ENCODE measurements around the gene LYRM9. TPM values are rescaled to one million over a fixed set of nuclear protein-coding genes. Genes with fewer than 3 reads are reported as not detected.
"Not testable (repeated sequence)": the region's sequence is repeated elsewhere in the genome, so short reads cannot be mapped to it uniquely, and the experiment has no call there.

The LYRM9 gene
- 10 to 100 TPM in 5 of 10 donors, 1 to 10 TPM in 5; 7.7 to 15.4 (median 10.4) TPM for polyA plus RNA-seq (ENCODE audit: insufficient read length in 10 of 10)
- long read RNA-seq, donor 1, partial matches to known transcripts = 0 of 2 reads
- long read RNA-seq, donor 1, other reads (novel, unspliced or antisense) = 0 of 2 reads
- long read RNA-seq, donor 2 = 0 reads
- long read RNA-seq, donor 3, partial matches to known transcripts = 0 of 2 reads
- long read RNA-seq, donor 3, other reads (novel, unspliced or antisense) = 0 of 2 reads
- long read RNA-seq, donor 4, transcript LYRM9-201 (4 exons, 501 nt) = major isoform, 5 of 5 reads
- long read RNA-seq, donor 4, partial matches to known transcripts = 0 of 5 reads
- long read RNA-seq, donor 4, other reads (novel, unspliced or antisense) = 0 of 5 reads
- long read RNA-seq, donor 5, transcript LYRM9-201 (4 exons, 501 nt) = major isoform, 5 of 6 reads
- long read RNA-seq, donor 5, partial matches to known transcripts = 0 of 6 reads
- long read RNA-seq, donor 5, other reads (novel, unspliced or antisense) = 0 of 6 reads
- long read RNA-seq, donor 6, partial matches to known transcripts = 0 of 1 reads
- long read RNA-seq, donor 6, other reads (novel, unspliced or antisense) = 0 of 1 reads
- long read RNA-seq, donor 7, partial matches to known transcripts = 0 of 6 reads
- long read RNA-seq, donor 7, other reads (novel, unspliced or antisense) = 0 of 6 reads
- long read RNA-seq, donor 8 = 0 reads
- long read RNA-seq, donor 9 = 0 reads

GRCh38 chr17:27892866-27893769, at the start of gene LYRM9:
LYRM9 (minus strand) TSS chr17:27893365; CDS start chr17:27882694, 10,671 bp downstream.
- DNase-seq = peak; percentile 86 to 94 (median 92)

DNA sequence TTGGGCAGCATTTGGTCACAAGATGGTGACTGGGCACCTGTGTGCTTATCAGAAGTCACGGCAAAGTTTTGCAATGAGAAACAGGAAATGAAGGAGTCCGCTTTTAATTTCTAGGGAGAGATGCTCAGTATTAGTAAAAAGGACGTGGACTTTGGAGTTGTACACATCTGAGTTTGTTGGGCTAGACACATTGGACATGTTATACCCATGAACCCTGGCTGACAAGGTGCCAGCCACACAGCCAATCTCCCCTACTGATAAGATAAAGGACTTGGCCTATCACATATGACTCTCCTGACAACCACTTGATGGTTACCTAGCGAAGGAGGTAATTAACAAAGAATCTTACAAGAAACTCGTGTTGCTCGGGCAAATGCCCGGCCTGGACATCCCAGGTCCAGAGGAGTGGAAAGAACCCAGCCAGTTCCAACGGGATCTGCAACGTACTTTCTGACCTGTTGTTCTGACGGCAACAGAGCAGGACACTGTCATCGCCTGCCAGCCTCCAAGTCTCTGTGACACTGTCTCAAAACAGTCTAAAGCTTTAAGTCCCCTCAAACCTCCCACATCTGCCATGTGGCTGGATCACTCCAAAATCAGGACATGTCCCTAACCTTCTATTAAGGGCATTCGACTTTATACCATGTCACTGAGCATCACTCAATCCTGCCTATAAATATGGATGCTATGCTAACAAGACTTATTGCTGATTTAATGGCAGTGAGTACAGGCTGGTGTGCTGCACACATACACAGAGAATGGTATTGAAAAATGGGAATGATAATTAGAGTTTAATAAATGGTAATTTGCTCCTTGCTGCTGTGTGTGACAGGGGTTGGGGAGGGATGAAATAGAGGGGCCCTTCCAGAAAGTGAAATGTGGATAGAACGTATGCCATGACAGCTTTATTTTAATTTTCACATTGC, 47.6 kb upstream of the LYRM9 start:
- no peak for DNase-seq

DNA sequence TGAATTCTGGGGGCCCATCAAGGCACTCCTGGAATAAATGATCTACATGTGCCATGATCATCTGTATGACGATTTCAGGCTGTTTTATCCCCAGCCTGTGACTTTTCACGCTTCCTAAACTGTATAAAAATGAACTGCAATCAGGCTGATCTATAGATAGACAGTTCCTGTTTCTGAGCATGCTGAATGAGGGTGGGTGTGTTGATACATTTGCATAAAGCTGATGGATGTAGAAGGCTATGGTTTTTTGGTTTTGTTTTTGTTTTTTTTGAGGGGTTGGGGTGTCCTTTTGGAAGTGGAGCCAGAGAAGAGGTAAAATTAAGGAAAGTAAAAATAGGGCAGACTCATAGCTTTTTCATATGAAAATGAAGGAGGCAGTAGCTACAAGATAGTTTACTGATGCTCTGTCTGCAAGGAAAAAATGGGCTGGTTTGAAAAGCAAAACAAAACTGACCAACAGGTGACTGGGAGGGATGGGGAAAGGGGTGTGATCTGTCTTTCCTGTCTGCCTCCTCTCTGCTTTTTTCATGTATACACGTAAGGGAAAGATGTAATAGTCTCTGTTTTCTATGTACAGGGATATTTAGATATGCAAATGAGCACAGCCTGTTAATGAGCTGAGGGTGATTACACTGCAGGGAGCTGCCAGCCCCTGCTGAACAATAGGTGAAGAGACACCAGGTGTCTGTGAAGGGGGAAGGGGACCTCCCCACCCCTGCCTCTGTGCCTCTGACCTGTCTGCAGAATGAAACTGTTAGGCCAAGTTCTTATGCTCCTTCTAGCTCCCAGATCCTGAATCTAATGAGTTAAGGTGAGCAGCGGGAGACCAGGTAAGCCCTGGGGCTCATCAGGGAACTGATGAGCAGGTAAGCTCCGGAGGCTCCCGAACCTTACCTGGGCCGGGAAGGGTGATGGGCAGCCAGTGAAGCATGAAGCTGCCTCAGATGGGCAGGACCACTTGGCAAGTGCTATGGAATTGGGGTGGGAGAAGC, 46.6 kb upstream of the LYRM9 start:
- no peak for DNase-seq

- DNase-seq = no peak
These were observed 45.7 kb upstream of the LYRM9 start for GRCh38 chr17:27938864-27939263.

- no peak for DNase-seq
These were observed 45.1 kb upstream of the LYRM9 start for GRCh38 chr17:27938241-27938640.

DNA sequence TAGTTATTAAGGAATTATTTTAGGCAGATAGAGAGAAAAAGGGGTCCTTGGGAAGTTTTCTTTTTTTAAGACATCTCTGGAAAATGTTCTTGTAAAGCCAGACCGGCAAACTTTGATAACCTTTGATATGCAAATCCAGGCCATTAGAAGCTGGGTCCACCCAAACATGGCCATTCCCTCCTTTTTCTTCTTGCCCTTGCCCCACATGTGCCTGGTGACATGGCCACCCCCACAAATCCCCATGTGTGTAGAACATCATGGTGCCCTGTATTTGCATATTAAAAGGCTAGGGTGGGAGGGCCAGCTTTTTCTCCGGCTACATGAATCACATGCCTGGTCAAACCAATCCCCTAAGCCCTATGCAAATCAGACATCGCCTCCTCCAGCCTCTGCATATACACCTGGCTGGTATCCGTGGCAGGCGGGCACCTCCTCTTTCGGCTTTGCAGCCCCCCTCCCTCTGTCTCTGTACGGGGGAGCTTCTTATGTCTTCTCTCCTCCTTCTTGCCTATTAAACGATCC, 43.9 kb upstream of the LYRM9 start:
- DNase-seq = no peak

GRCh38 chr17:27930000-27930399, 36.8 kb upstream of the LYRM9 start:
- DNase-seq = no peak

GRCh38 chr17:27928587-27928986, 35.4 kb upstream of the LYRM9 start:
- DNase-seq = no peak

- DNase-seq = no peak
These were observed 34.6 kb upstream of the LYRM9 start for GRCh38 chr17:27927781-27928180.

GRCh38 chr17:27921599-27921998, 28.4 kb upstream of the LYRM9 start:
- DNase-seq = no peak

DNA sequence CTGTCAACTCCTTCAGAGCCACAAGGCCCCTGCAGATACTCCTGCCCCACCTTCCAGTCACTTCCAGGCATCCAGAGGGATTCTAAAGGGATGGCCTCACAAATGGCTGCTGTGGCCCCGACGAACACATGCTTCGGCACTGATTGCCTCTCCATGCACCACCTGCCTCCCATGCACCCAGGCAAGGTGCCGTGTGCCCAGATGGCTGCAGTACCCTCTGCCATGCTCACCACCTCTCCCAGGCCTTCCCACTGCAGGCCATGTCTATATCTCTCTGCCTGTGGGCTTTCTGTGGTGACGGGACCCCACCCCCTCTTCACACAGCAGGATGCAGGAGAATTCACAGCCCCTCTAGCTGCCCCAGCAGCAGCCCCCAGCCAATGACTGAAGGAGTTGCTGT, 27.9 kb upstream of the LYRM9 start:
- DNase-seq = no peak

GRCh38 chr17:27920569-27920968, 27.4 kb upstream of the LYRM9 start:
- DNase-seq = no peak

- no peak for DNase-seq
These were observed 25.9 kb upstream of the LYRM9 start for GRCh38 chr17:27919079-27919478.

DNA sequence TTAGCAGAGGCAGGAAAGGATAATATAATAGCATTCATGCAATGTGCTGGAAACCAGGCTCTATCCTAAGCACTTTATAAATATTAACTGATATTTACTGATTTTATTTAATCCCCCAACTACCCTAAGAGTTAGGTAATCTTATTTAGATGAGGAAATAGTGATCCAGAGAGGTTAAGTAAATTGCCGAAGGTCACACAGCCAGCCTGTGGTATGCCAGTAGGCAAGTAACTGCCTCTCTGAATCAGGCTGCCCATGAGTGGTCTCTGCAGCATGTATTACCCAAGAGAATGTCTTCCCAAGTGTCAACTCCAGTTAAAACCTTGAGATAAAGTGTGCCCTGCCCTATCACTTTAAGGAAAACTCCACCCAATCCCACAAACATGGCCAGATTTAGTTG, 25.3 kb upstream of the LYRM9 start:
- DNase-seq = no peak

DNA sequence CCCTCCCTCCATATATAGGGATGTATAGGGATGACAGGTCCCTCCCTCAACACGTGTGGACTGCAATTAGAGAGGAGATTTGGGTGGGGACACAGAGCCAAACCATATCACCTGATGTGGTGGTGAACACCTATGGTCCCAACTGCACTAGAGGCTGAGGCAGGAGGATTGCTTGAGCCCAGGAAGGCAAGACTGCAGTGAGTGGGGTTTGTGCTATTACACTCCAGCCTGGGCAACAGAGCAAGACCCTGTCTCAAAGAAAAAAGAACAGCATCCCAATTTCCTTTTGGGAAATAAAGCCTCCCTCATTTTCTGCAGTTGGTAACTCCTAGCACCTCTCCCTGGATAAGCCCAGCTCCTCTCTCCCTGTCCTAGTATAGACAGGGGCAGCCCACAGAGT, 23.8 kb upstream of the LYRM9 start:
- no peak for DNase-seq

DNA sequence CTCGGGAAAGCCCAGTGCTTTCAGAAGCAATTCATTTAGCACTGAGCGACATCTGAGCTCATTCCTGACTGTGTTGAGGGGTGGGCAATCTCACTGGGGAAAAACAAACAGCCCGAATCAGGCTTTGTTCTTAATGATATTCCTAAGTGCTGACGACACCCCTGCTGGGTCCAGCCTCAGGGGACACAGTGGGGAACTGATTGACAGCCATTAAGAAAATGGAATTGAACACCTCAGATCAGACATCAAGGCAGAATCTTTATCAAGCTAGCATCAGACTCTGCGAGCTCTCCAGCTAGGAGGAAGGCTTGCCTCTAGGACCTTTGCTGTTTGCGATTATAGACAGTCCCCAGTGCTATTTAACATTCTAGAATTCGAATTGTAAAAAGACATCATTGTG, 22.5 kb upstream of the LYRM9 start:
- no peak for DNase-seq

DNA sequence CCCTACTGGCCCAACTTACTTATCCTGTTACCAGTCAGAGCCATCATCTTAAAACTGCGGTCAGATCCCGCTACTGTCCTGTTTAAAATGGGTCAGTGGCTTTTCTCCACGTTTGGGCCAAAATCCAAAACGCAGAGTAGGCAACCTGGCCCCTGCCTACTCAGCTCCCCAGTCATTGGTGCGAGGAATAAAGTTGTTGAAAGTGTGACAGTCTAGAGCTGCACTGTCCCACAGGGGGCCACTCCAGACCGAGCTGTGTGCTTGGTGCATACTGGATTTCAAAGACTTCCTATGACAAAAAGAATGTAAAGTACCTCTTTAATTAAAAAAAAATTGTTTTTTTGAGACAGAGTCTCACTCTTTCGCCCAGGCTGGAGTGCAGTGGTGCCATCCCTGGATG, 21.2 kb upstream of the LYRM9 start:
- no peak for DNase-seq

GRCh38 chr17:27912964-27913363, 19.8 kb upstream of the LYRM9 start:
- DNase-seq = no peak

DNA sequence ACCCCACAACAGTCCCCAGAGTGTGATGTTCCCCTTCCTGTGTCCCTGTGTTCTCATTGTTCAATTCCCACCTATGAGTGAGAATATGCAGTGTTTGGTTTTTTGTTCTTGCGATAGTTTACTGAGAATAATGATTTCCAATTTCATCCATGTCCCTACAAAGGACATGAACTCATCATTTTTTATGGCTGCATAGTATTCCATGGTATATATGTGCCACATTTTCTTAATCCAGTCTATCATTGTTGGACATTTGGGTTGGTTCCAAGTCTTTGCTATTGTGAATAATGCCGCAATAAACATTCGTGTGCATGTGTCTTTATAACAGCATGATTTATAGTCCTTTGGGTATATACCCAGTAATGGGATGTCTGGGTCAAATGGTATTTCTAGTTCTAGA, 19.1 kb upstream of the LYRM9 start:
- not testable (repeated sequence) for DNase-seq
